GM23338 (cell line): ENCODE measurements around the gene MEIOB. TPM values are rescaled to one million over a fixed set of nuclear protein-coding genes. Genes with fewer than 3 reads are reported as not detected.

ENCODE experiments used
- ATAC-seq: fragments of 200-7000 bp; cut with Tn5 transposase; 3 replicates; pipeline ENCODE4 v1.9.1; 2020
- DNase-seq: peaks from one replicate; pipeline ENCODE4 v3.0.0-alpha.2; 2015; ENCODE audit warnings: low spot score
- H2AFZ ChIP-seq: fragments of 200-600 bp; sonication (generic); 2 replicates; pipeline ENCODE4 v1.8.0; 2016; ENCODE audit warnings: antibody characterized with exemption, mild to moderate bottlenecking, moderate library complexity
- H3F3A ChIP-seq: fragments of 200-600 bp; sonication (generic); replicated peaks from 2 replicates; pipeline ENCODE4 v1.8.0; 2017; ENCODE audit warnings: antibody characterized with exemption, mixed run types, low read depth
- H3K27ac ChIP-seq: fragments of 200-600 bp; sonication (generic); 2 replicates; pipeline ENCODE4 v1.6.1; 2016; ENCODE audit warnings: low read depth
- H3K27me3 ChIP-seq: fragments of 200-600 bp; sonication (generic); 2 replicates; pipeline ENCODE4 v1.8.0; 2016; ENCODE audit warnings: mild to moderate bottlenecking, mixed run types, moderate library complexity; ENCODE audit not compliant: insufficient read depth
- H3K36me3 ChIP-seq: fragments of 200-600 bp; sonication (generic); 2 replicates; pipeline ENCODE4 v1.8.0; 2016; ENCODE audit warnings: mild to moderate bottlenecking; ENCODE audit not compliant: insufficient read depth
- H3K4me1 ChIP-seq: fragments of 200-600 bp; sonication (generic); 2 replicates; pipeline ENCODE4 v1.8.0; 2016; ENCODE audit warnings: mild to moderate bottlenecking, moderate library complexity; ENCODE audit not compliant: insufficient read depth
- H3K4me2 ChIP-seq: fragments of 200-600 bp; sonication (generic); 2 replicates; pipeline ENCODE4 v1.7.1; 2017; ENCODE audit warnings: mixed run types
- H3K4me3 ChIP-seq: fragments of 200-600 bp; sonication (generic); 2 replicates; pipeline ENCODE4 v1.6.1; 2016; ENCODE audit warnings: mixed run types
- H3K79me2 ChIP-seq: fragments of 200-600 bp; sonication (generic); replicated peaks from 2 replicates; pipeline ENCODE4 v1.8.0; 2017; ENCODE audit warnings: mild to moderate bottlenecking; ENCODE audit not compliant: insufficient read depth
- H3K9me2 ChIP-seq: fragments of 200-600 bp; sonication (generic); 2 replicates; pipeline ENCODE4 v1.8.0; 2017; ENCODE audit not compliant: insufficient read depth
- H4K20me1 ChIP-seq: fragments of 200-600 bp; sonication (generic); replicated peaks from 2 replicates; pipeline ENCODE4 v1.8.0; 2017; ENCODE audit warnings: mild to moderate bottlenecking; ENCODE audit not compliant: insufficient read depth
- H3K27ac Mint-ChIP-seq: 2 replicates; pipeline ENCODE4 v1.8.0; 2020; ENCODE audit warnings: inconsistent platforms, mild to moderate bottlenecking, moderate library complexity, mixed read lengths
- H3K27me3 Mint-ChIP-seq: 3 replicates; pipeline ENCODE4 v1.8.0; 2022; ENCODE audit warnings: low read depth, mild to moderate bottlenecking, moderate library complexity, mixed read lengths, inconsistent platforms; ENCODE audit not compliant: insufficient read depth, poor library complexity
- H3K36me3 Mint-ChIP-seq: 3 replicates; pipeline ENCODE4 v1.8.0; 2021; ENCODE audit warnings: low read depth, mild to moderate bottlenecking, inconsistent platforms, moderate library complexity, mixed read lengths
- H3K4me1 Mint-ChIP-seq: 3 replicates; pipeline ENCODE4 v1.8.0; 2020; ENCODE audit warnings: mild to moderate bottlenecking, inconsistent platforms, mixed read lengths
- H3K4me3 Mint-ChIP-seq: 3 replicates; pipeline ENCODE4 v1.8.0; 2021; ENCODE audit warnings: moderate library complexity, mild to moderate bottlenecking, inconsistent platforms, mixed read lengths
- H3K9me3 Mint-ChIP-seq: 3 replicates; pipeline ENCODE4 v1.8.0; 2020; ENCODE audit warnings: moderate library complexity, mild to moderate bottlenecking, inconsistent platforms, mixed read lengths
- CTCF ChIP-seq, 2 experiments: fragments of 200-600 bp in 1 of 2; sonication (generic) in 1 of 2; conservative IDR thresholded peaks; 2 replicates each; pipeline versions ENCODE4 v1.5.1 to v1.6.1; 2016 to 2017; ENCODE audit warnings: antibody characterized with exemption in 2 of 2, low read depth in 2 of 2, mild to moderate bottlenecking in 2 of 2, moderate library complexity in 1 of 2
- JUNB ChIP-seq: IDR thresholded peaks from one replicate; pipeline ENCODE4 v1.6.1; 2016; ENCODE audit warnings: antibody characterized with exemption; ENCODE audit not compliant: unreplicated experiment
- STAT1 ChIP-seq: IDR thresholded peaks from one replicate; pipeline ENCODE4 v1.6.1; 2016; ENCODE audit warnings: antibody characterized with exemption; ENCODE audit not compliant: unreplicated experiment
- ZNF114 ChIP-seq: fragments of 250-450 bp; sonication (Bioruptor Pico); IDR thresholded peaks from 2 replicates; pipeline ENCODE4 v1.5.0; 2020; ENCODE audit warnings: mild to moderate bottlenecking, moderate library complexity
- ZNF462 ChIP-seq: fragments of 250-450 bp; sonication (Bioruptor Pico); IDR thresholded peaks from 2 replicates; pipeline ENCODE4 v1.5.0; 2020; ENCODE audit warnings: mild to moderate bottlenecking, moderate library complexity
- polyA plus RNA-seq: library from polyadenylated mRNA; unstranded; fragments of >200 nt; fragmentation: Nextera tagmentation; extraction: Ambion mirVana; gene quantifications from 2 replicates; pipeline ENCODE4 v1.2.1, GENCODE V29; 2016
- total RNA-seq: library from RNA; depleted of rRNA; stranded (reverse); fragments of >200 nt; shearing (Covaris generic); gene quantifications from 2 replicates; pipeline ENCODE4 v1.2.3, GENCODE V29; 2014

Gene MEIOB
- total and polyA plus RNA-seq, 2 experiments from 2014 or later: 7.3 to 8.7 TPM

GRCh38 chr16:1917056-1917664 lies 45.2 kb upstream of the MEIOB start:
- H3K4me3 Mint-ChIP-seq: peak overlapping the region; percentile 66

GRCh38 chr16:1916640-1916990 lies 44.7 kb upstream of the MEIOB start:
- Mint-ChIP-seq H3K4me3 (peak overlapping the region; percentile 66), H3K27me3 (peaks cover 70% of the 10 kb centered on the region), H3K27ac (no peak overlapping the region), H3K36me3 (no peaks in the 10 kb centered on the region; the same call in 2 of the 3 replicates), H3K4me1 (peaks cover 31% of the 10 kb centered on the region), H3K9me3 (no peaks in the 10 kb centered on the region)
- no peaks in the 10 kb centered on the region for H3K79me2 ChIP-seq
- H3K4me3 ChIP-seq: peak overlapping the region; percentile 54; the same call in 1 of the 2 replicates
- no peak overlapping the region for H3K27ac ChIP-seq
- no peaks in the 10 kb centered on the region for H4K20me1 ChIP-seq
- TF ChIP-seq CTCF (conservative IDR thresholded peaks at IDR 0.05; ENCODE audit: low read depth in 2 of 2): peak in 1 of 2 experiments; percentile 23; a peak in 1 of 4 replicates
- no peak for TF ChIP-seq ZNF114 (CRISPR knock-in tag)
- H3K27me3 ChIP-seq: peaks cover 62% of the 10 kb centered on the region
- H3K4me2 ChIP-seq: peak overlapping the region; percentile 82
- no peaks in the 10 kb centered on the region for H3K9me2 ChIP-seq
- DNase-seq: peak; percentile 57
- H3K36me3 ChIP-seq: no peaks in the 10 kb centered on the region
- H2AFZ ChIP-seq: no peak overlapping the region
- 0 out of 2 replicates have a peak, but pooled peaks cover 6% of the 10 kb centered on the region for H3F3A ChIP-seq
- peaks cover 27% of the 10 kb centered on the region for H3K4me1 ChIP-seq
- peak; percentile 26 for ATAC-seq

More at GRCh38 chr16:1917056-1917664, 45.2 kb upstream of the MEIOB start:
- no peaks in the 10 kb centered on the region for H3K36me3 ChIP-seq
- H4K20me1 ChIP-seq: no peaks in the 10 kb centered on the region
- H3K9me2 ChIP-seq: no peaks in the 10 kb centered on the region
- H3K27ac Mint-ChIP-seq: no peak overlapping the region
- H3K9me3 Mint-ChIP-seq: no peaks in the 10 kb centered on the region
- ATAC-seq (no peak; the same call in 2 of the 3 replicates), DNase-seq (no peak)
- no peaks in the 10 kb centered on the region; the same call in 2 of the 3 replicates for H3K36me3 Mint-ChIP-seq
- peaks cover 31% of the 10 kb centered on the region for H3K4me1 Mint-ChIP-seq
- no peak overlapping the region; the same call in 1 of the 2 replicates for H2AFZ ChIP-seq
- H3F3A ChIP-seq: 0 out of 2 replicates have a peak, but pooled peaks cover 6% of the 10 kb centered on the region
- H3K4me2 ChIP-seq: peak overlapping the region; percentile 82
- no peaks in the 10 kb centered on the region for H3K79me2 ChIP-seq
- peaks cover 75% of the 10 kb centered on the region for H3K27me3 Mint-ChIP-seq
- H3K4me3 ChIP-seq: peak overlapping the region; percentile 54
- peaks cover 66% of the 10 kb centered on the region for H3K27me3 ChIP-seq
- H3K4me1 ChIP-seq: peaks cover 27% of the 10 kb centered on the region
- H3K27ac ChIP-seq: no peak overlapping the region
- no peak for TF ChIP-seq JUNB
- TF ChIP-seq ZNF114 (CRISPR knock-in tag): no peak

GRCh38 chr16:1915732-1916639 lies 44.0 kb upstream of the MEIOB start:
- peaks cover 56% of the 10 kb centered on the region for H3K27me3 ChIP-seq
- no peak overlapping the region for H3K4me3 Mint-ChIP-seq
- H3K9me3 Mint-ChIP-seq: no peaks in the 10 kb centered on the region
- no peak overlapping the region for H3K27ac Mint-ChIP-seq
- DNase-seq (no peak), ATAC-seq (no peak; the same call in 2 of the 3 replicates)
- peaks cover 27% of the 10 kb centered on the region for H3K4me1 Mint-ChIP-seq
- H3K27me3 Mint-ChIP-seq: peaks cover 65% of the 10 kb centered on the region
- H3K4me3 ChIP-seq: 0 out of 2 replicates have a peak overlapping the region, but pooled peaks have one; percentile 54
- no peak overlapping the region for H2AFZ ChIP-seq
- 0 out of 2 replicates have a peak, but pooled peaks cover 4% of the 10 kb centered on the region for H3F3A ChIP-seq
- no peaks in the 10 kb centered on the region for H3K36me3 ChIP-seq
- no peak overlapping the region for H3K4me2 ChIP-seq
- H4K20me1 ChIP-seq: no peaks in the 10 kb centered on the region
- H3K9me2 ChIP-seq: no peaks in the 10 kb centered on the region
- H3K4me1 ChIP-seq: peaks cover 24% of the 10 kb centered on the region
- no peaks in the 10 kb centered on the region; the same call in 2 of the 3 replicates for H3K36me3 Mint-ChIP-seq
- H3K79me2 ChIP-seq: no peaks in the 10 kb centered on the region
- H3K27ac ChIP-seq: no peak overlapping the region
- TF ChIP-seq ZNF462: no peak
- TF ChIP-seq STAT1: no peak
- TF ChIP-seq ZNF114 (CRISPR knock-in tag): no peak
